Thoracic aorta (tissue), 2 donors: ENCODE data around the gene YY1AP1. TPM values are rescaled to one million over a fixed set of nuclear protein-coding genes. Genes with fewer than 3 reads are reported as not detected.
A peak's percentile ranks its signal among the peaks of the same experiment; 100 is the strongest.
"Not testable (repeated sequence)": the region's sequence is repeated elsewhere in the genome, so short reads cannot be mapped to it uniquely, and the experiment has no call there.

Experiments used
- ATAC-seq: fragments of 150-250 bp; one replicate; pipeline ENCODE4 v1.8.0; 2017; ENCODE audit warnings: low read depth; ENCODE audit not compliant: insufficient number of reproducible peaks, low FRiP score
- DNase-seq: peaks from one replicate; pipeline ENCODE4 v3.0.0-alpha.2; 2020; ENCODE audit warnings: low spot score
- H3K27ac ChIP-seq, 2 donors: fragments of 200-600 bp; sonication (generic); 1 replicate in 1 of 2; 2 replicates in 1 of 2; pipeline ENCODE4 v1.5.1; 2016; ENCODE audit warnings: mild to moderate bottlenecking in 2 of 2, moderate library complexity in 2 of 2
- H3K27me3 ChIP-seq: fragments of 200-600 bp; sonication (generic); replicated peaks from 2 replicates; pipeline ENCODE4 v1.6.0; 2016; ENCODE audit warnings: mild to moderate bottlenecking; ENCODE audit not compliant: insufficient read depth
- H3K36me3 ChIP-seq: fragments of 200-600 bp; sonication (generic); one replicate; pipeline ENCODE4 v1.5.1; 2016
- H3K4me1 ChIP-seq, 2 donors: fragments of 200-600 bp; sonication (generic); 1 replicate in 1 of 2; 2 replicates in 1 of 2; pipeline versions ENCODE4 v1.5.1 to v1.6.0; 2016; ENCODE audit warnings: low read depth in 2 of 2, mild to moderate bottlenecking in 1 of 2; ENCODE audit not compliant: control insufficient read depth in 1 of 2
- H3K4me3 ChIP-seq: fragments of 200-600 bp; sonication (generic); 2 replicates; pipeline ENCODE4 v1.5.1; 2016; ENCODE audit warnings: mild to moderate bottlenecking
- H3K9me3 ChIP-seq: fragments of 200-600 bp; sonication (generic); 2 replicates; pipeline ENCODE4 v1.5.1; 2016
- total RNA-seq, 2 donors: library from RNA; depleted of rRNA; stranded (reverse); fragments of >200 nt; gene quantifications; one replicate each; pipeline versions ENCODE4 v1.1.0 to v1.2.3, GENCODE V29; 2016
- TF ChIP-seq, protein P1 (sequence below): fragments of 200-600 bp; sonication (generic); IDR thresholded peaks from one replicate; pipeline ENCODE4 v1.5.1; 2019; ENCODE audit warnings: antibody characterized with exemption

Gene YY1AP1
- total RNA-seq, 2 donors from 2014 or later, result 156 to 197 TPM

DNA sequence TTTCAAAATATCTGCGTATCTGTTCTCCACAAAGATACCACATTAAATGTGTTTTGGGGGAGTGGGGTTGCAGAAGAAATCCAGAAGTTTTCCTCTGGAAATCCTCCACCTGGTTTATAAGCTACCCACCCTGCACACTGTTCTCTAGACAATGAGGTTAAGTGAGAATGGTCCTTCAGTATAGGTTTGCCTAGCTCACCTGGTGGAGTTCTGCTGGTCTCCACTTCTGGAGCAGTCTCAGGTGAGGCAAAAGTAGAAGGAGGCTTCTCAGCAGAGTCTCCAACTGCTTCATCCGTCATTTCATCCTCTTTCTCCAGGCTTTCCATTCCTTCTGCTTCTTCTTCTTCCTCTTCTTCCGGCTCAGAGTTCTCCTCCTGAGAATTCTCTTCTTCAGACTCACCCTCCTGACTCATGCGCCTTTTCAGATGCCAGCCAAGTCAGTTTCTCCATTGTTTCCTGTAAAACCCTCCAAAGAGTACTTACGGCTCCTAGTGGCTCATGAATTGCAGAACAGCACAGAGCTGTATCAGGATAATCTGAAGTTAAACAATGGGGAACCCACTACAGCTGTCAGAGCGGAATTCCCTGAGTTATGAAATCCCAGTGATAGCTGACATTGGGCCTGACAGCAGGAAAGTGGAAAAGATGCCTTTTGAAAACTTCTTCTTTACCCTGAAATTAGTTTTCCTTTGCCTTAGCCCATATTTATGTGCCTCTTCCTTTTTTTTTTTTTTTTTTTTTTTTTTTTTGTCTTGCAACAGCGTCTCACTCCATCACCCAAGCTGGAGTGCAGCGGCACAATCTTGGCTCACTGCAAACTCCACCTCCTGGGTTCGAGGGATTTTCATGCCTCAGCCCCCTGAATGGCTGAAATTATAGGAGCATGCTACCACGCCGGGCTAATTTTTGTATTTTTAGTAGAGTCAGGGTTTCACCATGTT lies 40.1 kb downstream of the YY1AP1 start:
- no peaks in the 10 kb centered on the region for H3K36me3 ChIP-seq
- peak overlapping the region; percentile 47 to 59 for H3K27ac ChIP-seq
- H3K27me3 ChIP-seq, result no peaks in the 10 kb centered on the region
- H3K4me1 ChIP-seq, result peaks cover 11 to 55% of the 10 kb centered on the region in 2 donors
- ATAC-seq, result peak; percentile 76
- H3K4me3 ChIP-seq, result peak overlapping the region; percentile 35
- H3K9me3 ChIP-seq, result no peaks in the 10 kb centered on the region
- no peak for DNase-seq
- TF ChIP-seq, protein P1, sequence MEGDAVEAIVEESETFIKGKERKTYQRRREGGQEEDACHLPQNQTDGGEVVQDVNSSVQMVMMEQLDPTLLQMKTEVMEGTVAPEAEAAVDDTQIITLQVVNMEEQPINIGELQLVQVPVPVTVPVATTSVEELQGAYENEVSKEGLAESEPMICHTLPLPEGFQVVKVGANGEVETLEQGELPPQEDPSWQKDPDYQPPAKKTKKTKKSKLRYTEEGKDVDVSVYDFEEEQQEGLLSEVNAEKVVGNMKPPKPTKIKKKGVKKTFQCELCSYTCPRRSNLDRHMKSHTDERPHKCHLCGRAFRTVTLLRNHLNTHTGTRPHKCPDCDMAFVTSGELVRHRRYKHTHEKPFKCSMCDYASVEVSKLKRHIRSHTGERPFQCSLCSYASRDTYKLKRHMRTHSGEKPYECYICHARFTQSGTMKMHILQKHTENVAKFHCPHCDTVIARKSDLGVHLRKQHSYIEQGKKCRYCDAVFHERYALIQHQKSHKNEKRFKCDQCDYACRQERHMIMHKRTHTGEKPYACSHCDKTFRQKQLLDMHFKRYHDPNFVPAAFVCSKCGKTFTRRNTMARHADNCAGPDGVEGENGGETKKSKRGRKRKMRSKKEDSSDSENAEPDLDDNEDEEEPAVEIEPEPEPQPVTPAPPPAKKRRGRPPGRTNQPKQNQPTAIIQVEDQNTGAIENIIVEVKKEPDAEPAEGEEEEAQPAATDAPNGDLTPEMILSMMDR, result peak; percentile 55

DNA sequence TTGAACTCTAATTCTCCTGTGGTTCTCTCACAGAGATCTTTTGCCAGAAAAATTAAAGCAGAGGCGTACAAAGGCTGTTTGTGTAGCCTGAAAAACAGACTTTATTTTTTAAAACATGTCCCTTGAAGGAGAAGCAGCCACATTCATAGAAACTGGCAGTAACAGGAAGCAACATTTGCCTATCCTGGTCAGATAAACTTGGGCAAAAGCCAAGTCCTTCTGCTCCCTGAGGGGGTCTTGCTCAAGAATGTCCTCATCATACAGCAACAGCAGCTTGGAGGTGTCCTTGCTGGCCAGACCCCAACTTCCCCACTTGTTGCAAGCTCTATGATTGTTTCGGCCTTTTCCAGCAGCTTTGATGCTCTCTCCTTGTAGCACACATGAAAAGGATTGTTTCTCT lies 42.3 kb downstream of the YY1AP1 start:
- Histone ChIP-seq H3K4me1 (peaks cover 11 to 49% of the 10 kb centered on the region in 2 donors), H3K9me3 (peaks cover 5% of the 10 kb centered on the region), H3K27me3 (no peaks in the 10 kb centered on the region), H3K27ac (peak overlapping the region; percentile 61 to 73), H3K4me3 (no peak overlapping the region), H3K36me3 (no peaks in the 10 kb centered on the region)
- DNase-seq, result no peak
- TF ChIP-seq, protein P1, result no peak
- no peak for ATAC-seq

DNA sequence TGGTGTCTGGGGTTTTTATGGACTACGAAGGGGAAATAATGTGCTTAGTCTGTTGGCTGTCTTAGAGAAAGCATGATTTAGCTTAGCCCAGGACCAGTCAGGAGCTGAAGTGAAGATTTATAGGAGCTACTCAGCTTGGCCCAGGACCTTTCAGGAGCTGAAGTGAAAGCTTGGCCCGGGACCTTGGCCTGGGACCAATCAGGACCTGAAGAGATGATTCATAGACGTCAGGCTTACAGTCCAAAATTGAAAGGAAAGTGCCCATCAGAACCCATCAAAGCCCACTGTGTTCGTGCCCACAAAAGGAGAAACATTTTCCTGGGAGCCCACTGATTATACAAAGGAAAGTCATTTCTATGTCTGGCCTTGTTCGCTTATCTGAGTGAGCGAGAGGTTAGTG lies 42.9 kb downstream of the YY1AP1 start:
- no peaks in the 10 kb centered on the region for H3K36me3 ChIP-seq
- peaks cover 11 to 45% of the 10 kb centered on the region in 2 donors for H3K4me1 ChIP-seq
- peak overlapping the region; percentile 43 for H3K4me3 ChIP-seq
- peak overlapping the region; percentile 61 to 73 for H3K27ac ChIP-seq
- no peaks in the 10 kb centered on the region for H3K27me3 ChIP-seq
- ATAC-seq (peak; percentile 17), DNase-seq (no peak)
- TF ChIP-seq, protein P1, result no peak
- peaks cover 5% of the 10 kb centered on the region for H3K9me3 ChIP-seq

DNA sequence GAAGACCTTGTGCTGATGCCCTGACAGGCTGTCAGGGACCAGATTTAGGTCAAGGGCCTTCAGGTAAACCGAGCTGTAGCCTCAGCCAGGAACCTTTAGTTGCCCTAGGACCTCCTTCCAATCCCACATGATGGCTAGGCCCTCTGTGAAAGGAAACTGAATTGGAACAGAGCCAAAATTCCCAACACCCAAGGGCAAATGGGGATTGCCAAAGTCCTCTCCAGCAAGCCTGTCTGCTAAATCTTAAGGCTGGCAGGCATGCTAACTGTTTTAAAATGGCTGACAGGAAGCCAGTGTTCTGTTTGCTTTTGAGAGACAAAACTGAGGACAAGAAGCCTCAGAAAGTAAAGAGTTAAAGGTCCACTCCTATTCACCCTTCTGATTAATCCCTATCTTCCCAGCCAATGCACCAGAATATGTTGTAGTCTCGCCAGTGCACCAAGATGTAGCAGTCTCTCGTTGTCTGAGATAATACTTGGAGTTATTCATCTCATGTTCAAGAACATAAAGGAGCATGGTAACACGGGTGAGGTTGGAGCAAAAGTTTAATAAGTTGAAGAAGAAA lies 43.5 kb downstream of the YY1AP1 start:
- ATAC-seq (no peak), DNase-seq (no peak)
- peak overlapping the region; percentile 61 to 73 for H3K27ac ChIP-seq
- peak overlapping the region; percentile 43 for H3K4me3 ChIP-seq
- TF ChIP-seq, protein P1, result no peak
- H3K9me3 ChIP-seq, result peaks cover 5% of the 10 kb centered on the region
- H3K36me3 ChIP-seq, result no peaks in the 10 kb centered on the region
- H3K27me3 ChIP-seq, result no peaks in the 10 kb centered on the region
- H3K4me1 ChIP-seq, result peaks cover 11 to 43% of the 10 kb centered on the region in 2 donors

DNA sequence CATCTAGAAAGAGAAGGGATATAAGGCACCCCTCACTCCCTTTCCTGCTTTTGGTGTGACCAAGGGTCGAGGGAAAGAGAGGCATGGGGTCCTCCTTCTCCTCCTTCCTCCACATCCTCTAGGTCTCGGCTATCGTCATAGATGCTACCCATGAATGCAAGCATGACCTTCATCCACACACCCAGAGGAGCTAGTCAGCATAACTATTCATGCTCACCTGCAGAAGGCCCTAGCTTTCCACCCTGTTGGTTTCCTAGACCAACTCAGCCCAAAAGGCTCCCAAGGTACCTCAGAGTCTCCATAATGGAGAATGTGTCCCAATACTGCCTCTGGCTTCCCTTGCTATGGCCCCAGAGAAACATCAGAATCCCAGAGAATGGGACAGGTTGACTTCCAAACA lies 45.3 kb downstream of the YY1AP1 start:
- H3K36me3 ChIP-seq, result no peaks in the 10 kb centered on the region
- no peak overlapping the region for H3K4me3 ChIP-seq
- ATAC-seq (no peak), DNase-seq (no peak)
- TF ChIP-seq, protein P1, result no peak
- H3K27me3 ChIP-seq, result no peaks in the 10 kb centered on the region
- peaks cover 5% of the 10 kb centered on the region for H3K9me3 ChIP-seq
- peaks cover 11 to 35% of the 10 kb centered on the region in 2 donors for H3K4me1 ChIP-seq
- H3K27ac ChIP-seq, result no peak overlapping the region

DNA sequence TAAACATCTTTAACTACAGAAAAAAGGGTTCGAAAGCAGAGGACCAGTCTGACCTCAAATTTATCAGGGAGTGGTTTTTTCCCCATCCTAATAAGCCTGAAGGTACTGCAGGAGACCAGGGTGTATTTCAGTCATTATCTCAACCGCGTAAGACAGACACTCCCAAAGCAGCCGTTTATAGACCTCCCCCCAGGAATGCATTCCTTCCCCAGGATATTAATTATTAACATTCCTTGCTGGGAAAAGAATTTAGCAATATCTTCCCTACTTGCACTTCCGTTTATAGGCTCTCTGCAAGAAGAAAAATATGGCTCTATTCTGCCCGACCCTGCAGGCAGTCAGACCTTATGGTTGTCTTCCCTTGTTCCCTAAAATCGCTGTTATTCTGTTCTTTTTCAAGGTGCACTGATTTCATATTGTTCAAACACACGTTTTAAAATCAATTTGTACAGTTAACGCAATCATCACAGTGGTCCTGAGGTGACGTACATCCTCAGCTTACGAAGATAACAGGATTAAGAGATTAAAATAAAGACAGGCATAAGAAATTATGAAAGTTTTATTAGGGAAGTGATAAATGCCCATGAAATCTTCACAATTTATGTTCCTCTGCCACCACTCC lies 45.9 kb downstream of the YY1AP1 start:
- not testable (repeated sequence) for DNase-seq, H3K36me3 ChIP-seq, H3K27ac ChIP-seq, H3K9me3 ChIP-seq, ATAC-seq, H3K4me3 ChIP-seq, H3K27me3 ChIP-seq
- H3K4me1 ChIP-seq, result peaks cover 11 to 29% of the 10 kb centered on the region in 2 donors
